Measurements from ENCODE around the gene PCNX2. TPM values are rescaled to one million over a fixed set of nuclear protein-coding genes. Genes with fewer than 3 reads are reported as not detected.
"Not testable (repeated sequence)": the region's sequence is repeated elsewhere in the genome, so short reads cannot be mapped to it uniquely, and the experiment has no call there.

The PCNX2 gene
- total RNA-seq, 1 experiment from 2014 or later, result 96.2 TPM

GRCh38 chr1:233006541-233006973 lies 289.0 kb downstream of the PCNX2 start:
- Histone ChIP-seq H3K4me1 (ENCODE audit: low read length) (no peaks in the 10 kb centered on the region), H3K4me2 (ENCODE audit: low read depth, low read length, poor library complexity, severe bottlenecking) (no peak overlapping the region), H3K36me3 (ENCODE audit: insufficient read depth, low read length) (no peaks in the 10 kb centered on the region), H3K27ac (ENCODE audit: low read length) (no peak overlapping the region), H3K9me2 (replicated peaks; ENCODE audit: insufficient read depth, low read length) (no peaks in the 10 kb centered on the region), H4K20me1 (ENCODE audit: insufficient read depth, low read depth, low read length) (no peaks in the 10 kb centered on the region), H3K79me2 (ENCODE audit: low read length) (no peaks in the 10 kb centered on the region), H3K9ac (ENCODE audit: low read length) (no peak overlapping the region), H3K9me3 (ENCODE audit: low read length) (no peaks in the 10 kb centered on the region), H3K27me3 (ENCODE audit: low read length) (no peaks in the 10 kb centered on the region), H2AFZ (ENCODE audit: low read length) (no peak overlapping the region), H3K4me3 (ENCODE audit: low read length) (no peak overlapping the region)
- DNase-seq, result no peak

- Histone ChIP-seq H3K9ac (ENCODE audit: low read length) (no peak overlapping the region), H4K20me1 (ENCODE audit: insufficient read depth, low read depth, low read length) (no peaks in the 10 kb centered on the region), H2AFZ (ENCODE audit: low read length) (no peak overlapping the region), H3K36me3 (ENCODE audit: insufficient read depth, low read length) (no peaks in the 10 kb centered on the region), H3K79me2 (ENCODE audit: low read length) (no peaks in the 10 kb centered on the region), H3K9me3 (ENCODE audit: low read length) (no peaks in the 10 kb centered on the region), H3K27ac (ENCODE audit: low read length) (no peak overlapping the region), H3K4me2 (ENCODE audit: low read depth, low read length, poor library complexity, severe bottlenecking) (no peak overlapping the region), H3K9me2 (replicated peaks; ENCODE audit: insufficient read depth, low read length) (no peaks in the 10 kb centered on the region), H3K4me1 (ENCODE audit: low read length) (no peaks in the 10 kb centered on the region), H3K4me3 (ENCODE audit: low read length) (no peak overlapping the region), H3K27me3 (ENCODE audit: low read length) (no peaks in the 10 kb centered on the region)
- DNase-seq, result no peak
These were observed 289.4 kb downstream of the PCNX2 start for GRCh38 chr1:233006108-233006507.

- Histone ChIP-seq H3K4me1 (ENCODE audit: low read length) (no peaks in the 10 kb centered on the region), H2AFZ (ENCODE audit: low read length) (no peak overlapping the region), H4K20me1 (ENCODE audit: insufficient read depth, low read depth, low read length) (no peaks in the 10 kb centered on the region), H3K9ac (ENCODE audit: low read length) (no peak overlapping the region), H3K36me3 (ENCODE audit: insufficient read depth, low read length) (no peaks in the 10 kb centered on the region), H3K79me2 (ENCODE audit: low read length) (no peaks in the 10 kb centered on the region), H3K9me3 (ENCODE audit: low read length) (no peaks in the 10 kb centered on the region), H3K27me3 (ENCODE audit: low read length) (no peaks in the 10 kb centered on the region), H3K4me2 (ENCODE audit: low read depth, low read length, poor library complexity, severe bottlenecking) (no peak overlapping the region), H3K9me2 (replicated peaks; ENCODE audit: insufficient read depth, low read length) (no peaks in the 10 kb centered on the region), H3K27ac (ENCODE audit: low read length) (no peak overlapping the region), H3K4me3 (ENCODE audit: low read length) (no peak overlapping the region)
- no peak for DNase-seq
These were observed 289.8 kb downstream of the PCNX2 start for GRCh38 chr1:233005703-233006102.

GRCh38 chr1:233005156-233005555 lies 290.4 kb downstream of the PCNX2 start:
- Histone ChIP-seq H3K79me2 (ENCODE audit: low read length) (no peaks in the 10 kb centered on the region), H3K4me1 (ENCODE audit: low read length) (no peaks in the 10 kb centered on the region), H3K4me3 (ENCODE audit: low read length) (no peak overlapping the region), H2AFZ (ENCODE audit: low read length) (no peak overlapping the region), H3K4me2 (ENCODE audit: low read depth, low read length, poor library complexity, severe bottlenecking) (no peak overlapping the region), H3K9me3 (ENCODE audit: low read length) (no peaks in the 10 kb centered on the region), H3K27me3 (ENCODE audit: low read length) (no peaks in the 10 kb centered on the region), H4K20me1 (ENCODE audit: insufficient read depth, low read depth, low read length) (no peaks in the 10 kb centered on the region), H3K27ac (ENCODE audit: low read length) (no peak overlapping the region), H3K9ac (ENCODE audit: low read length) (no peak overlapping the region), H3K36me3 (ENCODE audit: insufficient read depth, low read length) (no peaks in the 10 kb centered on the region), H3K9me2 (replicated peaks; ENCODE audit: insufficient read depth, low read length) (no peaks in the 10 kb centered on the region)
- no peak for DNase-seq

GRCh38 chr1:233004451-233004850 lies 291.1 kb downstream of the PCNX2 start:
- Histone ChIP-seq H3K9ac (ENCODE audit: low read length) (no peak overlapping the region), H3K4me1 (ENCODE audit: low read length) (no peaks in the 10 kb centered on the region), H3K4me3 (ENCODE audit: low read length) (no peak overlapping the region), H2AFZ (ENCODE audit: low read length) (no peak overlapping the region), H3K36me3 (ENCODE audit: insufficient read depth, low read length) (no peaks in the 10 kb centered on the region), H3K27me3 (ENCODE audit: low read length) (no peaks in the 10 kb centered on the region), H3K9me3 (ENCODE audit: low read length) (no peaks in the 10 kb centered on the region), H3K4me2 (ENCODE audit: low read depth, low read length, poor library complexity, severe bottlenecking) (no peak overlapping the region), H3K9me2 (replicated peaks; ENCODE audit: insufficient read depth, low read length) (no peaks in the 10 kb centered on the region), H4K20me1 (ENCODE audit: insufficient read depth, low read depth, low read length) (no peaks in the 10 kb centered on the region), H3K27ac (ENCODE audit: low read length) (no peak overlapping the region), H3K79me2 (ENCODE audit: low read length) (no peaks in the 10 kb centered on the region)
- DNase-seq, result no peak

- not testable (repeated sequence) for H3K4me2 ChIP-seq (ENCODE audit: low read depth, low read length, poor library complexity, severe bottlenecking); H3K36me3 ChIP-seq (ENCODE audit: insufficient read depth, low read length); DNase-seq; H4K20me1 ChIP-seq (ENCODE audit: insufficient read depth, low read depth, low read length); H3K27me3 ChIP-seq (ENCODE audit: low read length); H3K79me2 ChIP-seq (ENCODE audit: low read length); H2AFZ ChIP-seq (ENCODE audit: low read length); H3K4me3 ChIP-seq (ENCODE audit: low read length); H3K4me1 ChIP-seq (ENCODE audit: low read length); H3K9me2 ChIP-seq (replicated peaks; ENCODE audit: insufficient read depth, low read length); H3K9ac ChIP-seq (ENCODE audit: low read length); H3K27ac ChIP-seq (ENCODE audit: low read length); H3K9me3 ChIP-seq (ENCODE audit: low read length)
These were observed 291.9 kb downstream of the PCNX2 start for GRCh38 chr1:233003638-233004037.

- H3K36me3 ChIP-seq (ENCODE audit: insufficient read depth, low read length), result peaks cover 15% of the 10 kb centered on the region
- H4K20me1 ChIP-seq (ENCODE audit: insufficient read depth, low read depth, low read length), result no peaks in the 10 kb centered on the region
- DNase-seq, result no peak
- H3K4me1 ChIP-seq (ENCODE audit: low read length), result no peaks in the 10 kb centered on the region
- no peak overlapping the region for H3K4me2 ChIP-seq (ENCODE audit: low read depth, low read length, poor library complexity, severe bottlenecking)
- H3K9me2 ChIP-seq (replicated peaks; ENCODE audit: insufficient read depth, low read length), result no peaks in the 10 kb centered on the region
- no peaks in the 10 kb centered on the region for H3K9me3 ChIP-seq (ENCODE audit: low read length)
- no peak overlapping the region for H3K27ac ChIP-seq (ENCODE audit: low read length)
- no peak overlapping the region for H2AFZ ChIP-seq (ENCODE audit: low read length)
- no peak overlapping the region for H3K9ac ChIP-seq (ENCODE audit: low read length)
- no peak overlapping the region for H3K4me3 ChIP-seq (ENCODE audit: low read length)
- H3K79me2 ChIP-seq (ENCODE audit: low read length), result no peaks in the 10 kb centered on the region
- H3K27me3 ChIP-seq (ENCODE audit: low read length), result no peaks in the 10 kb centered on the region
These were observed 295.4 kb downstream of the PCNX2 start for GRCh38 chr1:232999956-233000625.

GRCh38 chr1:232998646-232999045 lies 296.9 kb downstream of the PCNX2 start:
- DNase-seq, result no peak
- Histone ChIP-seq H3K27me3 (ENCODE audit: low read length) (no peaks in the 10 kb centered on the region), H3K27ac (ENCODE audit: low read length) (no peak overlapping the region), H4K20me1 (ENCODE audit: insufficient read depth, low read depth, low read length) (no peaks in the 10 kb centered on the region), H3K4me1 (ENCODE audit: low read length) (no peaks in the 10 kb centered on the region), H3K36me3 (ENCODE audit: insufficient read depth, low read length) (peaks cover 21% of the 10 kb centered on the region), H3K79me2 (ENCODE audit: low read length) (no peaks in the 10 kb centered on the region), H2AFZ (ENCODE audit: low read length) (no peak overlapping the region), H3K4me2 (ENCODE audit: low read depth, low read length, poor library complexity, severe bottlenecking) (no peak overlapping the region), H3K9ac (ENCODE audit: low read length) (no peak overlapping the region), H3K4me3 (ENCODE audit: low read length) (no peak overlapping the region), H3K9me3 (ENCODE audit: low read length) (no peaks in the 10 kb centered on the region), H3K9me2 (replicated peaks; ENCODE audit: insufficient read depth, low read length) (no peaks in the 10 kb centered on the region)

Measured in Karpas-422 (cell line).